Lower lobe of right lung (tissue), 2 donors: ENCODE measurements around the gene HEATR1. TPM values are rescaled to one million over a fixed set of nuclear protein-coding genes. Genes with fewer than 3 reads are reported as not detected.

Experiments used
- ATAC-seq, 2 donors: fragments of 200-7000 bp; cut with Tn5 transposase; one replicate each; pipeline ENCODE4 v1.9.1; 2020 to 2022; ENCODE audit warnings: mild to moderate bottlenecking in 2 of 2, moderate library complexity in 2 of 2
- DNase-seq: peaks from one replicate; pipeline ENCODE4 v3.0.0-alpha.2; 2020
- H3K27ac ChIP-seq: fragments of 200-600 bp; one replicate; pipeline ENCODE4 v1.8.0; 2022
- H3K27me3 ChIP-seq: fragments of 200-600 bp; one replicate; pipeline ENCODE4 v1.8.0; 2022; ENCODE audit warnings: low read depth
- H3K36me3 ChIP-seq: fragments of 200-600 bp; one replicate; pipeline ENCODE4 v1.8.0; 2022; ENCODE audit warnings: mild to moderate bottlenecking
- H3K4me1 ChIP-seq: fragments of 200-600 bp; one replicate; pipeline ENCODE4 v1.8.0; 2022
- H3K4me3 ChIP-seq: fragments of 200-600 bp; one replicate; pipeline ENCODE4 v1.8.0; 2022; ENCODE audit warnings: mild to moderate bottlenecking
- H3K9me3 ChIP-seq: fragments of 200-600 bp; one replicate; pipeline ENCODE4 v1.8.0; 2022
- CTCF ChIP-seq: fragments of 200-600 bp; IDR thresholded peaks from one replicate; pipeline ENCODE4 v1.8.0; 2022; ENCODE audit warnings: antibody characterized with exemption, mild to moderate bottlenecking
- intact Hi-C: fragments of 100-400 bp; cut with DNase I; formaldehyde crosslinking; loops from one replicate; pipeline ENCODE4 v1.11.0; 2022
- long read RNA-seq: library from polyadenylated mRNA; unstranded; transcript quantifications from one replicate; pipeline ENCODE4 v2.0.0, GENCODE V29; 2021
- total RNA-seq: library from RNA; stranded (reverse); fragmentation: NEBNext Ultra II Directional; extraction: Animal tissue kit (Norgen Biotek cat#: 25700); gene quantifications from one replicate; pipeline ENCODE4 v1.2.1, GENCODE V29; 2021
- donor health status: DM: no; HTN: yes; CAD: no; lungs with severe emphysema.

HEATR1 gene
- total RNA-seq: 24.4 TPM
- long read RNA-seq, partial matches to known transcripts: 9 of 12 reads
- long read RNA-seq, other reads (novel, unspliced or antisense): 1 of 12 reads

- intact Hi-C loops: no loop called here
- peaks cover 6% of the 10 kb centered on the region for H3K27me3 ChIP-seq
- peak within 1 kb of the TSS; percentile 85 for H3K27ac ChIP-seq
- ATAC-seq (peak; percentile 99 to 100), DNase-seq (peak; percentile 94)
- no peaks in the 10 kb centered on the region for H3K9me3 ChIP-seq
- H3K36me3 ChIP-seq: peaks cover 23% of the 10 kb centered on the region
- H3K4me3 ChIP-seq: peak within 1 kb of the TSS; percentile 85
- no peak for TF ChIP-seq CTCF
- peaks cover 13% of the 10 kb centered on the region for H3K4me1 ChIP-seq
These were observed at the start of gene HEATR1 for GRCh38 chr1:236603991-236604904. TSS of gene HEATR1 (minus strand) at chr1:236604516. CDS start at chr1:236604095, 421 bp downstream.

GRCh38 chr1:236645016-236645680 is 40.8 kb upstream of the HEATR1 start:
- intact Hi-C loops: no loop called here
- ATAC-seq: no peak
- H3K27ac ChIP-seq: no peak overlapping the region
- H3K9me3 ChIP-seq: no peaks in the 10 kb centered on the region
- no peaks in the 10 kb centered on the region for H3K4me1 ChIP-seq
- no peak overlapping the region for H3K4me3 ChIP-seq
- H3K27me3 ChIP-seq: no peaks in the 10 kb centered on the region
- TF ChIP-seq CTCF: no peak
- DNase-seq: no peak
- no peaks in the 10 kb centered on the region for H3K36me3 ChIP-seq

GRCh38 chr1:236642763-236643162 is 38.4 kb upstream of the HEATR1 start:
- intact Hi-C loops: no loop called here
- no peak for DNase-seq
- Histone ChIP-seq H3K27me3 (no peaks in the 10 kb centered on the region), H3K9me3 (no peaks in the 10 kb centered on the region), H3K27ac (no peak overlapping the region), H3K4me1 (no peaks in the 10 kb centered on the region), H3K36me3 (no peaks in the 10 kb centered on the region), H3K4me3 (no peak overlapping the region)
- no peak for TF ChIP-seq CTCF
- no peak for ATAC-seq

GRCh38 chr1:236639686-236640085 is 35.4 kb upstream of the HEATR1 start:
- no peak for TF ChIP-seq CTCF
- Histone ChIP-seq H3K27ac (no peak overlapping the region), H3K4me1 (no peaks in the 10 kb centered on the region), H3K36me3 (no peaks in the 10 kb centered on the region), H3K4me3 (no peak overlapping the region), H3K9me3 (no peaks in the 10 kb centered on the region), H3K27me3 (no peaks in the 10 kb centered on the region)
- intact Hi-C loops: no loop called here
- no peak for ATAC-seq
- DNase-seq: no peak

GRCh38 chr1:236638945-236639344 is 34.6 kb upstream of the HEATR1 start:
- no peaks in the 10 kb centered on the region for H3K36me3 ChIP-seq
- no peak for DNase-seq
- no peaks in the 10 kb centered on the region for H3K27me3 ChIP-seq
- H3K27ac ChIP-seq: no peak overlapping the region
- no peak for ATAC-seq
- no peaks in the 10 kb centered on the region for H3K9me3 ChIP-seq
- no peaks in the 10 kb centered on the region for H3K4me1 ChIP-seq
- no peak overlapping the region for H3K4me3 ChIP-seq
- intact Hi-C loops: no loop called here
- no peak for TF ChIP-seq CTCF
